PC-3 (cell line): ENCODE results near the gene HNRNPLL.

ENCODE experiments used
- CTCF ChIP-seq: fragments of 300-600 bp; sonication (generic); conservative IDR thresholded peaks from 2 replicates; pipeline ENCODE4 v1.5.1; 2017; ENCODE audit warnings: antibody characterized with exemption, low read depth, mild to moderate bottlenecking, low read length
- EZH2 ChIP-seq: fragments of 300-600 bp; sonication (generic); IDR thresholded peaks from one replicate; pipeline ENCODE4 v1.6.1; 2017; ENCODE audit warnings: antibody characterized with exemption, mild to moderate bottlenecking, low read length; ENCODE audit not compliant: unreplicated experiment

DNA sequence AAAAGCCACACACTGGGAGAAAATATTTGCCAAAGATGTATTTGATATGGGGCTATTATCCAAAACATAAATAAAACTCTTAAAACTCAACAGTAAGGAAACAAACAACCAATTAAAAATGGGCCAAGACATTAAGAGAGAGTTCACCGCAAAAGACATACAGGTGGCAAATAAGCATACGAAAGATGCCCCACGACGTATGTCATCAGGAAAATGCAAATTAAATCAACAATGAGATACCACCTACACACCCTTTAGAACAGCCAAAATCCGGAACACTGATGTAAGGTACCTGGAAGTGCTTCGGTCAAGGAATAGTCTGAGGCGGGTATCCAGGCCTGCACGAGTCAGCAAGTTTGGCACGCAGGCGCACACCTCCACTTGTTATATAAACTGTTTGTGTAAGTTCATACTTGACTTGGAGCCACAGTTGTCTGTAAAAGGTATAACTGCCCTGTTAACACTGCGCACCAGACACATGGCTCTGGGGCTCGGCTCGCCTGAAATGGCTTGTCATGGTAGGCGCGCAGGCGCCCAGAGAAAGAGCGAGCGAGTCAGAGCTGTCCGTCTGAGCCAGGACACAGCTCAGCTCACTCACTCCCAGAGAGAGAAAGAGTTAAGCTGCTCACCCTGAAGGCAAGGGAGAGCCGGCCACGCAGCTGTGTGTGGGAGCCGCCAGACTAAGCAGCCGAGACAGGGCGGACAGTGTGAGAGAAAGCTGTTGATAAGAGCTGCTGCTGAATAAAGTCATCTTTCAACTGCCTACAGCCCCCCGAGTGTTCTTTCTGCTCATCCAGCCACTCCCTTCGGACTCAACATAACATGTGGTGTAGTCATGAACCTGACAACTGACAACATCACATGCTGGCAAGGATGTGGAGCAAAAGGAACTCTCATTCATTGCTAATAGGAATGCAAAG is 87.3 kb downstream of the HNRNPLL start:
- no peak for TF ChIP-seq CTCF
- no peak for TF ChIP-seq EZH2
